ENCODE results near the gene PWP2.
"Not testable (repeated sequence)": the region's sequence is repeated elsewhere in the genome, so short reads cannot be mapped to it uniquely, and the experiment has no call there.

PWP2 gene

DNA sequence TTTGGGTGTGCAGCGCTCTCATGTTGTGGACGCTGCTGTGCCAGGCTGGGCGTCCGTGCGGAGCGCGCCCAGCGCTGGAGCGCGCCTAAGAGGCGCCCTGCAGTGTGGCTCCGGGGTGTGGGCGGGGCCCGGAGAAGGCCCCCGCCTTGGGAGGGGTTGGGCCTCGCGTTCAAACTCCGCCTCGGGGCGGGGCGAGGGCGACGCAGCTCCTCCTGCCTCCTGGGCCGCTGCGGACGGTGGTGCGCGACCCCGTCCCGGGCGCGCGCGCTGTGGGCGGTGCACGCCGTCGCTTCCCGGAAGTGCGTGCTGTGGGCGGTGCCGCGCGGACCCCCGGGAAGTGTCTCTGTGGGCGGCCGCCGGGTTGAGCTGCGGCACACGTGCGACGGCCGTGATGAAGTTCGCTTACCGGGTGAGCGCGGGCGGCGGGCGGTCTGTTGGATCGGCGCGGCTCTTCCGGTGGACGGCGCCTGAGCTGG, at the start of gene PWP2:
PWP2 (plus strand) TSS at position 374 of the 476 bp plus-strand sequence; CDS start at position 392, 18 bp downstream.
- DNase-seq, result not testable (repeated sequence)

DNA sequence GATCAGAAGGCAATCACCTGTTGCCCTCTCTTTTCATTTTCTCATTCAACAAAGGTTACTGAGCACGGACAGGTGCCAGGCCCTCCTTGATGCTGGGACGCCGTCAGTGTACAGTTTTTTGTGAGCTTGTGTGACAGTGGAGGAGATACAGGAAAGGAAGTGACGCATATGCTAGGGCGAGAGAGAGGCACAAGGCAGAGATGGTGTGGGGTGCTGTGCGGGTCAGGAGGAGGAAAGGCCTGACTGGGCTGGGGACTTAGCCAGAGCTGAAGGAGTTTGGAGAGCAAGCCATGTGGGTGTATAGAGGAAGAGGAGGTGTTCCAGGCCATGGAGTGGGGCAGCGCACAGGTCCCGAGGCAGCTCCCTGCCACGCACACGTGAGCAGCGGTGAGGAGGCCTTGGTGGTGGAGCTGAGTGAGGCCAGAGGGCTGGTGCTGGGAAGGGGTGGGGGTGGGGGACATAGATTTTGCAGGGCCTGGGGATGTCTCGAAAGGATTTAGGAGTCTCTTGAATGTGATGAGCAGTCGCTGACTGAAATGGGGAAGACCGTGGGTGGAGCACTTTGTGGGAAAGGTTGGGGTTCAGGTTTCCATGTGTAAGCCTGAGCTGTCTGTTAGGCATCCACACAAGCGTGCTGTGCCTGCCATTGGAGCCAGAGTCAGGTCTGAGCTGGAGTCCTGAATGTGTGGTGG, 49.1 kb upstream of the PWP2 start:
- DNase-seq, result no peak

DNA sequence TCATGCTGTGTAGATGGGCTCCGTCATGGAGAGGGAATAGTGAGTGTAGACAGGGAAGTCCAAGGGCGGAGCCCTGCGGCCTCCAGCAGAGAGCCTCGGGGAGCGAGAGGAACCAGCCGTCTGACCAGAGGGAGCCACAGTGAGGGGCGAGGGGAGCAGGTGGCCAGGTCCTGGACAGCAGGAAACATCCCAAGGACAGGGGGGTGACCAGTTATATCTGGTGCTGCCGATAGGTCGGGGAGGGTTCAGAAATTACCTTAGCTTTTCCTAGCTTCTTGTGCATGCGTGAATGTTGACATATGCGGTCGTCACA, 48.6 kb upstream of the PWP2 start:
- DNase-seq, result no peak

DNA sequence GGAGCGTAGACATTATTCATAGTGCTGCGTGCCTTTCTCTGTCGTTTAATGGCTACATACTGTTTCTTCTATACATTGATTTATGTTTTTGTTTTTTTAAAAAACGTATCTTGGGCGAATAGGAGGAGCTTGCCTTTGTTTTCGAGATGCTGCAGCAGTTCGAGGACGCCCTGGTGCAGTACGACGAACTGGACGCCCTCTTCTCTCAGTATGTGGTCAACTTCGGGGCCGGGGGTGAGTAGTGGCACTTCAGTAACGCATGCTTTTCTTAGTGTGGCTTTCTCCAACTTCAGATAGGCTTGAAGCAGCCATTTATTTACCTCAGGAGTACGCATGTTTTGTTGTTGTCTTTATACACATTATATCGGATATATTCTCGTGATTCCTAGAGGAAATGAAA, 48.2 kb upstream of the PWP2 start:
- DNase-seq, result no peak

DNA sequence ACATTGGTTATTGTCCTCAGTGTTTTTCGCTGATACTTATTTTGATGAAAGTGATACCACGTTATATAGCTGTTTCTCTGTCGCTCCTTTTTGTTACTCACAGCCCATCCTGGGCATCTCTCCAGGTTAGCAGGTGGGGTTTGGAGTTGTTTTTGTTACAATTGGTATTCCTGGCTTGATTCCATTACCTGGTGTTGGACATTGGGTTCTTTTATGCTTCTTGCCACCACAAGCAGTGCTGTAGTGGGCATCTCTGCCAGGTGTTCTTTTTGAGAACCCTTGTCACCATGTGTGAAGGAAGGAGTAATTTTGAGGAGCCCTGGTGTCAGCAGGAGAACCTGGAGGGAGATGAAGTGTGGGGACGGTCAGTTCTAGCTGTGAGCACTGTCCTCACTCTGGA, 47.5 kb upstream of the PWP2 start:
- DNase-seq, result peak in 1 of 14 donors; percentile 91

DNA sequence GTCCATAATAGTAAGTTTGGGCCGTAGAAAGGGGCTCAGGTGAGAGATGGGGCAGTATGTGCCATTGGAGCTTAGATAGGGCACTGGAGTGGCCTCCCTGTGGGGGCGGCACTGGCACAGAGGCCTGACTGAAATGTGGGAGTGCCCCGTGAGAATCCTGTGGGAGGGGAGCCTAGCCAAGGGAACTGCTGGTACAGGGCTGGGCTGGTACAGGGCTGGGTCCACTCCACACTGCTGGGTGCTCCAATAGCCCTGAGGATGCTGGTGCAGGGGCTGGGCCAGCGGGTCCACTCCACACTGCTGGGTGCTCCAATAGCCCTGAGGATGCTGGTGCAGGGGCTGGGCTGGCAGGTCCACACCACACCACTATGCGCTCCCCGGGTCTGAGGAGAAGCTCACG, 44.8 kb upstream of the PWP2 start:
- DNase-seq, result no peak

DNA sequence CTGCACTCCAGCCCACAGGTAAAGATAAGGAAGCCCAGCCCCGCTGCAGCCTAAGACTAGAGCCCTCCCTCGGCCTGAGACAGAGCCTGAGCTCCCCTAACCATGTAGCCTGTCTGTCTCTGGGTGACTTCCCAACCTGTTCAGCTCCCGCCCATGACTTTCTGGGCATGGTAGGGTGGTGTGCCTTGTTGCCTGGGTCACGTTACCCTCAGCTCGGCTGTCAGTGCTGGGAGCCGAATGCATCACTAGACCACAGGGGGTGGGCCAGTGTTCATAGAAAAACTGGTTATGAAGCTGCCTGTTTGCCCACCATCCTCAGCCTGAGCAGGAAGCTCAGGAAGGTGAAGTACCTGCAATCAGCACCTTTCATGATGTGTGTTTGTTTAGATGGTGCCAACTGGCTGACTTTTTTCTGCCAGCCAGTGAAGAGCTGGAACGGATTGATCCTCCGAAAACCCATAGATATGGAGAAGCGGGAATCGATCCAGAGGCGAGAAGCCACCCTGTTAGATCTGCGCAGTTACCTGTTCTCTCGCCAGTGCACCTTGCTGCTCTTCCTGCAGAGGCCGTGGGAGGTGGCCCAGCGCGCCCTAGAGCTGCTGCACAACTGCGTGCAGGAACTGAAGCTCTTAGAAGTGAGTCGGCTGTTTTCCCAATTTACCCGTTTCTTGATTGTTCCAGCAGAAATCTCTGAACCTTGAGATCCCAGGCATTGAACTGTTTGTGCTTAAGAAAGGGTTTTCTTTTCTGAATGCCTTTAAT, 43.9 kb upstream of the PWP2 start:
- DNase-seq, result peak in 1 of 14 donors; percentile 10

DNA sequence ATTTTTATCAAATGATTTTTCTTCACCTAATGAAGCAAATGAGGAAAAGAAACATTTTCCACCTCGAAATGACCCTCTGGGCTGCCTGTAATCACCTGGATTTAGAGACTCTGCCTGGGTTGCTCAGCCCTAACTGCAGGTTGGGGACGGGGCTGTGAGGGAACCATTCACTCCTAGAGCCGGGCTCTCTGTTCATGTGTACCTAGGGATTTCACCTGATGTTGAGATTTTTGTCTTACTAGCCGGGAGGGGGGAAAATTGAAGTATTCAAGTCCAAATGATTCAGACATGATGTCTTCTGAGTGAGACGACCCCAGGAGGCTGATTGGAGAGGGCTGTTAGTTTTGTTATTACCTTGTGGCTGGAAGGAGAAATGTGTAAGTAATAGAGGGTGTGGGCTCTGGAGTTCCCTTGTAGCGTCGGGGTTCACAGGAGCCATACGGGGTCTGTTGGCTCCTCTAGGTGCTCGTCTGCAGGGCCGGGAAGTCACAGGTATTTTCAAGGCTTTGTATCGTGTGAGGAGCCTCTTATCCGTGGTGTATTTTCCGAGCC, 42.3 kb upstream of the PWP2 start:
- DNase-seq, result no peak

DNA sequence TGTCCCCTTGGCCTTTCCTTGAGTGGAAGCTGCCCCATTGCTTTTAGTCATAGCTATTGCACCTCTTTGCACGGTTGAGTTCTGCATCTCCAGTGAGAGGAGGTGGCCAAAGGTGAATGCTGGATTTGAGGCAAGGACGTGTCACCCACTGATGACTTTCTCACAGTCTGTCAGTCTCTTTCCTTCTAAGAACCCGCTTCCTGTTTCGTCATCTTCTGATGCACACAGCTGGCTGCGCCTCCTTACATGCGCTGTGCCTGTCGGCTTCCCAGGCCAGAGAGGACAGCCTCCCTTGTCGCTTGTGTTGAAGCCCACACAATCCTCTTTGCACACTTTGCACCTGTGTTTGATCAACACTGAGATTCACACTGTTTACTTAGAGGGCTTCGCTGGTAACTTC, 41.8 kb upstream of the PWP2 start:
- no peak for DNase-seq

DNA sequence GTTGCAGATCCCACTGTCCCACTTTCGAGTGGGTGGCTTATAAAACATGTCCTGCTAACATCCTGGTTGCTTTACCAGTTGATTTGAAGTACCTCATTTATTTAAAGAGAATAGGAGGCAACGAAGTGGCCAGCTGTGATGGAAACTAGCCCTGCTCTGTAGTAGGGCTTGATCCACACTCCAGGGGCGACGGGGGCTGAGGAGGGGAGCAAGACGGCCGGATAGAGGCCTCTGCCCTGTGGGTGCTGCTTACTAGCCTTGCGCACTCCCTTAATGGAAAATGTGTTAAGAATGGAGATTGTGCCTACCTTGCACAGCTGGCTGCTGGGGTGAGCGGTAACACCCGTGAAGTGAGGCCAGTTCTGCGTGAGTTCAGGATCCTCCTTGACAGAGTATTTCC, 41.1 kb upstream of the PWP2 start:
- DNase-seq, result no peak

DNA sequence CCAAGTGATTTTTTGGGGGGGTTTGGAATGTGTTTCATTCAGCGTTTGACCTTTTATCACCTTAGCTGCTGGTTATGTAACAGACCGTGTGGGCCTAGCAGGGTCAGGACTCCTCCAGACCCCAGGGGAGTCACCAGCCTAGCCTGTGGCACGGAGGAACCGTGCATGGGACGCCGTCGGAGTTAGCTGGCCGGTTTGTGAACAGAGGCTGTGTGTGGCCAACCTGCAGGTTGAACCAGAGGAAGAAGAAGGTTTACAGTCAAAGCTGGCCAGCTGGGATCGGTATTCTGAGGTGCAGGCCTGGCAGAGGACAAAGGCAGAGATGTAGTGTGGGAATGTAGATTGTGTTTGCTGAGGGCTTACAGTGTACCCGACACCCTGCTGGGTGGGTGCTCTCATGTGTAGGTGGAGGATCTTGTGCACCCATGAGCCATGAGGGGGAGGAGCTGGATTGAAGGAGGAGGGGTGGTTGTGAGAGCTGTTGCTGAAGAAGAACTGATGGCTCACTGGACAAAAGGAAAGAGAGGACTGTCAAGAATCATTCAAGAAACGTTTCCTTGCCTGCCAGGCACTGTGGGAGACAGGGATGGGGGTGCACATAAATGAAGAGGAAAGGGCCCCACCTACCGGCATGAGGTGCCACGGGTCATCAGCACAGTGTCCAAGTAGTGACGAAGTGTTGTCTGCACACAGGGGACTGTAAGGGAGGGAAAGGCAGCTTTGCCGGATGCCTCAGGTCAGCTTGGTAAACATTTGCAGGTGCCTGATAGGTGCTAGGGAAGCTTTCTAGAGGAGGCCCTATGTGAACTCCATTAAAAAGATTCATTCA, 40.0 kb upstream of the PWP2 start:
- no peak for DNase-seq

DNA sequence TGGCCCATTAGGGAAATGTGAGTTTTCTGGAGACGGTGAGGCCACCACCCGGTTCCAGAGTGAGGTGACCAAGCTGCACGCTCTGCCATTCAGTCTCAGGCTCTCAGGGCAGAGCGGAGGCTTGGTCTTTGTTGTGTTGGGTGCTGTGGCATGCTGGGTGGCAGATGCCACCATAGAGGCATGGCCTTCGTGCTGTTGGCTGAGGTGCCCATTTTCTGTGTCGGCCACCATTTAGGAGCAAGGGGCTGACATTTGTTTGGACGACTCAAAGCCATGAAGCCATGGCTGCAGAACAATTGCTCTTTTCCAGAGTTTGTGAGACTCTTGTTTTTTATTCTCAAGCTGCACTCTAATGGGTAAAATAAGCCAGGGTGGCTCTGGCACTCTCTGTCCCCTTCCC, 36.8 kb upstream of the PWP2 start:
- no peak for DNase-seq

DNA sequence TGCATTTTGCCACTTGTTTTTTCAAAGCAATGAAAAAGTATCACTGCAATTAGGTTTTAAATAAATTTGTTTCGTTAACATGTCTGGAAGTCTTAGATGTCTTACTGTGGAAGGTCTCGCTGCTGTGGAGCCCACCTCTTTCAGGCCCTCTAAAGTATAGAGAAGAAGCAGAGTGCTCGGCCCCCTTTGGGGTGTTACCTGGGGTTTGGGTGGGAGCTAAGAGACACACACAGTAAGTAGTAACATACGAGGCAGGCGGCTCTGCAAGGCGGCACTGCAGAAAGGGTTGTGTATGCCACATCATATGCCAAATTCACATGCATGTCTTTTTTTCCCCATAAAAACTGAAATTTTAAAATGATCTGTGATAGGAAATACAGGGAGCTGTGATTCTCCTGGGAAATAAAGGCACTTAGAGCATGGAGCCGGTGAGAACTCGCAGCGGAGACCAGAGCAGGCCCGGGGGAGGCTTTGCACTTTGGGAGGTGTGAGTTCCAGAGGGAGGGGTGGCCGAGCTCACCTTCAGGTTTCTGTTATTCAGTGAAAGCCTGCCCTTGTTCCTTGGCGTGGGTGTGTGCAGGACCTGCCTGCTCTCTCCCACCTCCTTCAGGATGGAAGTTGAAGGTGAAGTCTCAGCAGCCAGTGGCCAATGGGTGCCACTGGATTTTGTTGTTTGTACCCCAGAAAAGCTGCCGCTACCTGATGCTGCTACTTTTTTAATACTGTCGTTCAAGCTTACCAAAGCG, 35.7 kb upstream of the PWP2 start:
- DNase-seq, result no peak

DNA sequence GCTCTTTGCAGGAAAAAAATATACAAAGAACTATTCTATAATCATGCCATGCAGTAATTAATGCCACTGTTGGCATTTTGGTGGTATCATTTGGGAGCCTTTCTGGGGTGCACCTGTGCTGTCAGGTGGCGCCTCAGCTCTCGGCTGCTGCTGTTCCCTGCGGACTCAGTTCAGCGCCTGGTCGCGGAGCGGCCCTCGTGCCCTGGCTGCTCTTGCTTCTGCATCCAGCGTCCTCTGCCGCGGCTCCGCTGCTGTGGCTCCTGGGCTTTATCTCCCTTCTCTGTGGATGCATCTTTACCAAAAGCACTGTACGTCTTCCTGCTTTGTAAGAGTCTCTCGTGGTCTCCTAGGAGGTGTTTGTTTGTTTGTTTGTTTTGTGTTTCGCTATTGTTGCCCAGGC, 35.1 kb upstream of the PWP2 start:
- DNase-seq, result no peak

DNA sequence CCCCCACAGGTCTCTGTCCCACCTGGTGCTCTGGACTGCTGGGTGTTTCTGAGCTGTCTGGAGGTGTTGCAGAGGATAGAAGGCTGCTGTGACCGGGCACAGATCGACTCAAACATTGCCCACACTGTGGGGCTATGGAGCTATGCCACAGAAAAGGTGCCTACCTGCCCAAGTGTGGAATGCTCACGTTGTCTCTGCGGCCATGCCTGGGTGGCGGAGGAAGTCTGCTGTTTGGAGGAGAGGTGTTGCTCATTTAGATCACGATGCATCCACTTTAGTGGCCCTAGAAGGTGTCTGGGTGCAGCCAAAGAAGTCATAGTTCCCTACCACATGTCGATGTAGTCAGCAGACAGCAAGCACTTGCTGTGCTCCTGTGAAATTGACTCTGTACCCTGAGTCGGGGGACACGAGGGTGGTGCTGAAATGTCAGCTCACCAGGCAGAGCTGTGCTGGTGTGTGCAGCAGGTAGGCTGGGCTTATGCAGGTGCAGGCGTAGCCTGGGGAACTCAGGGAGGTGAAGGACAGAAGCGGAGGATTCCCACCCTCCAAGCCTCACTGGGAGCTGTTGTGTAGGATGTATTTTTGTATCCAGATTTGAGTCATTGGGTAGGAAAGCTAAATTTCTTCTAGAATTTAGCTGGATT, 32.8 kb upstream of the PWP2 start:
- no peak for DNase-seq

DNA sequence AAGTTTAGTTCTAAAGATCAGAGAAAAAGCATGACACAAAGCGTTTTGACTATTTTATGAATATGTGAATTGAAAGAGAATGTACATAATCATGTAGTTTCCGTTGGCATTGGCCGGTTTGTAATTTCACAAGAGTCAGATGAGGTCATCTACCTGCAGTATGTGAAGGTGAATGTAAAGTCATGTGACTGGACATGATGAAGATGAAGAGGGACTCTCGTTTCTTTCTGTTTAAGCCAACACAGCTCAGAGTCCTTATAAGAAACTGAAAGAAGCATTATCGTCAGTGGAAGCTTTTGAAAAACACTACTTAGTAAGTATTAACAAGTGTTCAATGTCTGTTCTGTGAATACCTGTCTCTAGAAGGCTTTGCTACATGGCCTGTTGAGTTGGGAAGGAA, 30.9 kb upstream of the PWP2 start:
- no peak for DNase-seq

DNA sequence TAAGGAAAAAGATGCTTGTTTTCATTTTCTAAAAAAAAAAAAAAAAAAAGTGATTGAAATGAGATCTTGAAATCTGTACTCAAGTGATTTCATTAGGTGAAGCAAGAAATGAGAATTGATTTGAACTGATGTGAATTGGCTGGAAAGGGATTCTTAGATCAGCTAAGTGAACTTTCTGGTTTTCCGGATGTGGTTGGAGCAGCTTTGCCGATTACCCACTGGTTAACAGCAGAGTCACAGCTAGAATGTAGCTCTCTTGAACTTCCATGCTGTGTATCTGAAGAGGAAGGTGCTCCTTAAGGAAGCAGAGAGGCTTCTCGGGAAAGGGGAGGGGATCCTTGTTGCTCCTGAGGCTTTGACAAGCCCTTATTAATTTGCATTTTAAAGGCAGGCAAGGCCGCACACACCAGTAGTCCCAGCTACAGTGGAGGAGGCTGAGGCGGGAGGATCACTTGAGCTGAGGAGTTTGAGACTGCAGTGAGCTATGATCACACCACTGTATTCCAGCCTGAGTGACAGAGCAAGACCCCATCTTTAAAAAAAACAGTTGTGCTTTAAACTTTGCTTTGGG, 28.7 kb upstream of the PWP2 start:
- DNase-seq, result no peak

DNA sequence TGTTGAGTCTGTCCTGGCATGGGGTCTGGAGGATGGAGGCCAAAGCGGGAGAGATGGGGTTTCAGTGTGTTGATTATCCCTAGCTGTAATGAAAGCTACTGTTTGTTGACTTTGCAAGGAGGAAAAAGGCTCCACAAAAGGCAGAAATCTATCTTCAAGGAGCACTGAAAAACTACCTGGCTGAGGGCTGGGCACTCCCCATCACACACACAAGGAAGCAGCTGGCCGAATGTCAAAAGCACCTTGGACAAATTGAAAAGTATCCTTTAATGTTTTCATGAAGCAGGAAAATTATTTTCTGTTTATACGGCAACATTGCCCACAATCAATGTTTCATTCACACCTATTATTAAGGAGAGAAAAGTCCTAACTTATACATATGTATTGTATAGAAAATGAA, 27.8 kb upstream of the PWP2 start:
- no peak for DNase-seq

DNA sequence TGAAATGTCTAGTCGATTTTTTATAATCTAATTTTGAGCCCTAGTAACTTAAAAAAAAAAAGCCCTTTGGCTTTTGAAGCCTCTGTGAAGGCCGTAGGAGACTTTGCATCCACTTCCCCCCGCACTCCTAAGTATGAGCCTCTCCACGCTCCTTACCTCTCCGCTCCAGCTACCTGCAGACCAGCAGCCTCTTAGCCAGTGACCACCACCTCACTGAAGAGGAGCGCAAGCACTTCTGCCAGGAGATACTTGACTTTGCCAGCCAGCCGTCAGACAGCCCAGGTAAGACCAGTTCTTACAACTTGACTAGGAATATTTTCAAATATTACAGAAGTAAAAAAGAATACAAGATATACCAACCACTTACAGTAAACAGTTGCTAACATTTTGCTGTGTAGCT, 27.4 kb upstream of the PWP2 start:
- no peak for DNase-seq

DNA sequence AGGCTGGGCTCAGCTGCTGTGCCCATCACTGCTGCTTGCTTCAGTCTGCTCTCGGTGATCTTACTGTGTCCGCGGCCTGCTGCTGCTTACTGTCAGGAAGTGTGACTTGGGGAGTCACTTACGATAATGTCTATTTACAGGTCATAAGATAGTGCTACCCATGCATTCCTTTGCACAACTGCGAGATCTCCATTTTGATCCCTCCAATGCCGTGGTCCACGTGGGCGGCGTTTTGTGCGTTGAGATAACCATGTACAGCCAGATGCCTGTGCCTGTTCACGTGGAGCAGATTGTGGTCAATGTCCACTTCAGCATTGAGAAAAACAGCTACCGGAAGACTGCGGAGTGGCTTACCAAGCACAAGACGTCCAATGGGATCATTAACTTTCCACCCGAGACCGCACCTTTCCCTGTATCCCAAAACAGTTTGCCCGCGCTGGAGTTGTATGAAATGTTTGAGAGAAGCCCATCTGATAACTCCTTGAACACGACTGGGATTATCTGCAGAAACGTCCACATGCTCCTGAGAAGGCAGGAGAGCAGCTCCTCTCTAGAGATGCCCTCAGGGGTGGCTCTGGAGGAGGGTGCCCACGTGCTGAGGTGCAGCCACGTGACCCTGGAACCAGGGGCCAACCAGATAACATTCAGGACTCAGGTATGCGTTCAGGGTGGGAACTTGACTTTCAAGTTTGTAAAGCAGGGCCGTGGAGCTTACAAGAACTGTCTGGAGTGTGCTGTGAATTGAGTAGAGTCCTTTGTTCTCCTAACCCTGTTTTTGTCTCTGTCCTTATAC, 24.4 kb upstream of the PWP2 start:
- no peak for DNase-seq
